GM18505 (cell line): Measurements from ENCODE around the gene DNMBP.
"Not testable (repeated sequence)": the region's sequence is repeated elsewhere in the genome, so short reads cannot be mapped to it uniquely, and the experiment has no call there.

Experiments
- ATAC-seq: cut with Tn5 transposase; IDR thresholded peaks from one replicate; pipeline ENCODE4 v1.9.1; 2021; ENCODE audit not compliant: unreplicated experiment
- POLR2A ChIP-seq: IDR thresholded peaks from 4 replicates; pipeline ENCODE4 v1.6.1; 2011; ENCODE audit warnings: borderline replicate concordance; ENCODE audit not compliant: insufficient read depth, insufficient read length; ENCODE audit errors: extremely low read depth

Gene DNMBP

GRCh38 chr10:100024748-100025147 lies 15.0 kb upstream of the DNMBP start:
- ATAC-seq: no peak
- TF ChIP-seq POLR2A: no peak

GRCh38 chr10:100022403-100022802 lies 12.7 kb upstream of the DNMBP start:
- ATAC-seq: no peak
- TF ChIP-seq POLR2A: no peak

GRCh38 chr10:100021322-100021721 lies 11.6 kb upstream of the DNMBP start:
- no peak for ATAC-seq
- no peak for TF ChIP-seq POLR2A

- ATAC-seq: no peak
- no peak for TF ChIP-seq POLR2A
Measured at GRCh38 chr10:100020886-100021253, 11.1 kb upstream of the DNMBP start.

GRCh38 chr10:100020142-100020885 lies 10.6 kb upstream of the DNMBP start:
- TF ChIP-seq POLR2A: no peak
- ATAC-seq: peak; percentile 80

- no peak for TF ChIP-seq POLR2A
- ATAC-seq: no peak
Measured at GRCh38 chr10:100019787-100020141, 10.0 kb upstream of the DNMBP start.

GRCh38 chr10:100014071-100014762 lies 4.5 kb upstream of the DNMBP start:
- peak; percentile 62 for ATAC-seq
- TF ChIP-seq POLR2A: no peak

GRCh38 chr10:100013621-100014020 lies 3.9 kb upstream of the DNMBP start:
- TF ChIP-seq POLR2A: no peak
- ATAC-seq: no peak

GRCh38 chr10:100011906-100012305 lies 2.2 kb upstream of the DNMBP start:
- ATAC-seq: not testable (repeated sequence)

GRCh38 chr10:100009283-100009792 lies 409 bp downstream of the DNMBP start:
- TF ChIP-seq POLR2A: no peak
- ATAC-seq: peak; percentile 50

- TF ChIP-seq POLR2A: no peak
- ATAC-seq: no peak
Measured at GRCh38 chr10:100008708-100009282, 952 bp downstream of the DNMBP start.

- no peak for TF ChIP-seq POLR2A
- ATAC-seq: no peak
Measured at GRCh38 chr10:100008142-100008522, 1.6 kb downstream of the DNMBP start.

- ATAC-seq: no peak
- TF ChIP-seq POLR2A: no peak
Measured at GRCh38 chr10:100007231-100008141, 2.3 kb downstream of the DNMBP start.

GRCh38 chr10:100006243-100006886 lies 3.4 kb downstream of the DNMBP start:
- ATAC-seq: no peak
- TF ChIP-seq POLR2A: no peak
